Body of pancreas (tissue), 4 donors: ENCODE results near the gene DPP9. TPM values are rescaled to one million over a fixed set of nuclear protein-coding genes. Genes with fewer than 3 reads are reported as not detected.
A peak's percentile ranks its signal among the peaks of the same experiment; 100 is the strongest.
"Not testable (repeated sequence)": the region's sequence is repeated elsewhere in the genome, so short reads cannot be mapped to it uniquely, and the experiment has no call there.

Source experiments
- ATAC-seq: fragments of 150-250 bp; one replicate; pipeline ENCODE4 v1.9.1; 2016
- DNase-seq, 4 donors: peaks; one replicate each; pipeline ENCODE4 v3.0.0-alpha.2; 2019
- H3K27ac ChIP-seq, 4 donors: fragments of 200-600 bp; sonication (generic); 1 replicate in 3 of 4; 2 replicates in 1 of 4; pipeline versions ENCODE4 v1.5.1 to v1.6.1; 2016 to 2019; ENCODE audit warnings: mild to moderate bottlenecking in 1 of 4, mixed read lengths in 1 of 4, moderate library complexity in 1 of 4
- H3K27me3 ChIP-seq, 2 donors: fragments of 200-600 bp; sonication (generic); one replicate each; pipeline ENCODE4 v1.6.0; 2016; ENCODE audit warnings: mild to moderate bottlenecking in 1 of 2
- H3K36me3 ChIP-seq, 2 donors: fragments of 200-600 bp; sonication (generic); replicated peaks in 1 of 2; 2 replicates each; pipeline ENCODE4 v1.5.1; 2016; ENCODE audit warnings: low read depth in 2 of 2; ENCODE audit not compliant: insufficient read depth in 1 of 2
- H3K4me1 ChIP-seq: fragments of 200-600 bp; sonication (generic); one replicate; pipeline ENCODE4 v1.6.0; 2016
- H3K4me3 ChIP-seq, 2 donors: fragments of 200-600 bp; sonication (generic); 1 replicate in 1 of 2; 2 replicates in 1 of 2; pipeline ENCODE4 v1.5.1; 2016 to 2019
- H3K9me3 ChIP-seq, 3 donors: fragments of 200-600 bp; sonication (generic); 1 replicate in 2 of 3; 2 replicates in 1 of 3; pipeline ENCODE4 v1.5.1; 2016
- POLR2A ChIP-seq, 3 donors: fragments of 450-650 bp; IDR thresholded peaks; one replicate each; pipeline ENCODE4 v1.6.1; 2016; ENCODE audit warnings: antibody characterized with exemption in 3 of 3, mild to moderate bottlenecking in 2 of 3
- WGBS, 2 donors: methylation state at CpG; one replicate each; pipeline ENCODE4 v1.1.5; 2017; 5-methylcytosine and 5-hydroxymethylcytosine counted together
- intact Hi-C: fragments of 100-400 bp; cut with DNase I; formaldehyde crosslinking; loops from one replicate; pipeline ENCODE4 v1.15.1; 2023
- total RNA-seq, 2 donors: library from RNA; depleted of rRNA; stranded (reverse); fragments of >200 nt; gene quantifications; one replicate each; pipeline ENCODE4 v1.1.0, GENCODE V29; 2016
- TF ChIP-seq, protein P1 (sequence below), 7 experiments: fragments of 450-650 bp in 4 of 7; fragments of 200-600 bp in 3 of 7; sonication (generic) in 3 of 7; IDR thresholded peaks; one replicate each; pipeline ENCODE4 v1.5.1; 2016 to 2019; ENCODE audit warnings: antibody characterized with exemption in 7 of 7

Gene DPP9
- total RNA-seq, 2 donors from 2014 or later, result 44.6 to 130 TPM

GRCh38 chr19:4715529-4716221 is 8.0 kb downstream of the DPP9 start:
- Histone ChIP-seq H3K4me1 (peaks cover 37% of the 10 kb centered on the region), H3K27ac (peak overlapping the region; percentile 36 to 66 (median 61)), H3K36me3 (peaks cover 12 to 23% of the 10 kb centered on the region in 2 donors), H3K4me3 (no peak overlapping the region), H3K27me3 (no peaks in the 10 kb centered on the region), H3K9me3 (no peaks in the 10 kb centered on the region)
- 18 to 22% methylated on average over 15 to 26 of the region's 28 CpGs for WGBS, 2 donors
- DNase-seq (peak in 3 of 4 donors; percentile 59 to 74 (median 62)), ATAC-seq (peak; percentile 45)
- intact Hi-C loops, result no loop called here
- TF ChIP-seq POLR2A (IDR thresholded peaks at IDR 0.05), result no peak
- TF ChIP-seq, protein P1, sequence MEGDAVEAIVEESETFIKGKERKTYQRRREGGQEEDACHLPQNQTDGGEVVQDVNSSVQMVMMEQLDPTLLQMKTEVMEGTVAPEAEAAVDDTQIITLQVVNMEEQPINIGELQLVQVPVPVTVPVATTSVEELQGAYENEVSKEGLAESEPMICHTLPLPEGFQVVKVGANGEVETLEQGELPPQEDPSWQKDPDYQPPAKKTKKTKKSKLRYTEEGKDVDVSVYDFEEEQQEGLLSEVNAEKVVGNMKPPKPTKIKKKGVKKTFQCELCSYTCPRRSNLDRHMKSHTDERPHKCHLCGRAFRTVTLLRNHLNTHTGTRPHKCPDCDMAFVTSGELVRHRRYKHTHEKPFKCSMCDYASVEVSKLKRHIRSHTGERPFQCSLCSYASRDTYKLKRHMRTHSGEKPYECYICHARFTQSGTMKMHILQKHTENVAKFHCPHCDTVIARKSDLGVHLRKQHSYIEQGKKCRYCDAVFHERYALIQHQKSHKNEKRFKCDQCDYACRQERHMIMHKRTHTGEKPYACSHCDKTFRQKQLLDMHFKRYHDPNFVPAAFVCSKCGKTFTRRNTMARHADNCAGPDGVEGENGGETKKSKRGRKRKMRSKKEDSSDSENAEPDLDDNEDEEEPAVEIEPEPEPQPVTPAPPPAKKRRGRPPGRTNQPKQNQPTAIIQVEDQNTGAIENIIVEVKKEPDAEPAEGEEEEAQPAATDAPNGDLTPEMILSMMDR (IDR thresholded peaks at IDR 0.05), result no peak

DNA sequence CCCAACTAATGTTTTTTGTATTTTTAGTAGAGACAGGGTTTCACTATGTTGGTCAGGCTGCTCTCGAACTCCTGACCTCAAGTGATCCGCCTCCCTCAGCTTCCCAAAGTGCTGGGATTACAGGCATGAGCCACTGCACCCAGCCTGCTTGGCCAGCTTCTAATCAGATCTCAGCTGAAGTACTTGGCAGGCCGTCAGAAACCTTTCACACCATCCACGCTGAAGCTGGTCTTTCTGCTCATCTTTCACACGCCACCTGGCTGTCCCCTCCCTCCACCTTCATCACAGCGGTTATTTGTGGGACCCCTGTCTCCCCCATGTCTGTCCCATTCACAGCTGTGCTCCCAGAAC is 8.5 kb downstream of the DPP9 start:
- peak; percentile 36 for ATAC-seq

DNA sequence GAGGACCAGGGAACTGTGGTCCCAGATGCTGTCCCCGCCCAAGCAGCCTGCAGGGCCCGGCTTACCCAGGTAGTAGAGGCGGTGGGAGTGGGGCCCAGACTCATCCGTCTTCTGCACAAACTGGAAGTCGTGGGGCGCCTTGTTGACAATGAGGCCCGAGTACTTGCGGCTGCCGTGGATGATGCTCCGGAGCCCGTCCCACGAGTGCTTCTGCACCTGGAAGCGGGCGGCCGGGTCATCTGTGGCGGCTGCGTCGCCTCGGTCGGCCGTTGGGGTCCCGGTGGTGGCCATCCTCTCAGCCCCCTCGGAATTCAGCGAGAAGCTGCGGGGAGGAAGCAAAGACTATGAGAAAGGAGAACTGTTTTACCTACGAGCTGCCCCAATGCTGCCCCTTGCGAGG is 9.6 kb downstream of the DPP9 start:
- intact Hi-C loops, result no loop called here
- peak overlapping the region in 3 of 4 donors; percentile 21 to 41 (median 22) for H3K27ac ChIP-seq
- no peak overlapping the region for H3K4me3 ChIP-seq
- peaks cover 51% of the 10 kb centered on the region for H3K4me1 ChIP-seq
- TF ChIP-seq, protein P1 (IDR thresholded peaks at IDR 0.05), result no peak
- no peak for TF ChIP-seq POLR2A (IDR thresholded peaks at IDR 0.05)
- no peak for ATAC-seq
- WGBS, 2 donors, result 89 to 98% methylated on average over 12 to 25 of the region's 27 CpGs
- H3K36me3 ChIP-seq, result peaks cover 12 to 18% of the 10 kb centered on the region in 2 donors
- H3K9me3 ChIP-seq, result no peaks in the 10 kb centered on the region
- no peak for DNase-seq
- no peaks in the 10 kb centered on the region for H3K27me3 ChIP-seq

More for the DNA sequence above, 8.5 kb downstream of the DPP9 start:
- H3K27me3 ChIP-seq, H3K9me3 ChIP-seq, intact Hi-C loops, H3K4me3 ChIP-seq: not testable (repeated sequence)
- Histone ChIP-seq H3K27ac (peak overlapping the region; percentile 36 to 66 (median 61)), H3K4me1 (peaks cover 42% of the 10 kb centered on the region), H3K36me3 (peaks cover 12 to 21% of the 10 kb centered on the region in 2 donors)
- peak; percentile 53 to 75 (median 70) for DNase-seq
- WGBS, 2 donors, result 16 to 21% methylated on average over 5 to 6 of the region's 6 CpGs

- intact Hi-C loops, result no loop called here
- no peak overlapping the region for H3K4me3 ChIP-seq
- H3K9me3 ChIP-seq, result no peaks in the 10 kb centered on the region
- WGBS, 2 donors, result 75 to 81% methylated on average over 5 to 22 of the region's 32 CpGs
- DNase-seq (peak; percentile 36 to 68 (median 48)), ATAC-seq (no peak)
- H3K27ac ChIP-seq, result peak overlapping the region in 3 of 4 donors; percentile 21 to 41 (median 22)
- H3K36me3 ChIP-seq, result peaks cover 12 to 16% of the 10 kb centered on the region in 2 donors
- peaks cover 57% of the 10 kb centered on the region for H3K4me1 ChIP-seq
- no peaks in the 10 kb centered on the region for H3K27me3 ChIP-seq
- TF ChIP-seq, protein P1 (IDR thresholded peaks at IDR 0.05), result no peak
- no peak for TF ChIP-seq POLR2A (IDR thresholded peaks at IDR 0.05)
These were observed 10.2 kb downstream of the DPP9 start for GRCh38 chr19:4713384-4713951.

DNA sequence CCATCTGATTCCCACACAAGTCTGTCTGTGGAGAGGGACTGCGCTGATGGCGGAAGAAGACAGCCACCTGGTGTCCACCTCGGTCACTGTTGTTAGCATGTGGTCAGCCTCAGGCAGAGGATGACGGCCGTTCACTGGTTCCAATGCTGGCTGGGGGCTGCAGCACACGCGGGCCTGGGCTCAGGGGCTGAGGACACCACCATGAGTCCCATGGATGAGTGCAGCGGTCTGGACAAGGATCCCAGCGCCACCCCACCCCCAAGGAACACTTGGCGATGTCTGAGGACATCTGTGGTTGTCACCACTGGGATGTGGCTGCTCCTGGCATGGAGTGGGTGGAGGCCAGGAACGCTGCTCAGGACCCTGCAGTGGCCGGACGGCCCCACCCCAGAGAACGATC is 10.9 kb downstream of the DPP9 start:
- intact Hi-C loops, result no loop called here
- 94 to 95% methylated on average over 9 to 14 of the region's 14 CpGs for WGBS, 2 donors
- Histone ChIP-seq H3K4me3 (no peak overlapping the region), H3K27ac (peak overlapping the region in 1 of 4 donors; percentile 22), H3K9me3 (no peaks in the 10 kb centered on the region), H3K27me3 (no peaks in the 10 kb centered on the region), H3K4me1 (peaks cover 64% of the 10 kb centered on the region), H3K36me3 (peaks cover 12 to 16% of the 10 kb centered on the region in 2 donors)
- TF ChIP-seq, protein P1 (IDR thresholded peaks at IDR 0.05), result no peak
- TF ChIP-seq POLR2A (IDR thresholded peaks at IDR 0.05), result no peak
- ATAC-seq (no peak), DNase-seq (no peak)
